GM12891 (cell line): ENCODE results near the gene GPATCH1.

ENCODE experiments used
- POLR2A ChIP-seq: IDR thresholded peaks from 2 replicates; pipeline ENCODE4 v1.6.1; 2011; ENCODE audit warnings: low read depth, low read length, control low read depth
- POLR2AphosphoS5 ChIP-seq: IDR thresholded peaks from 2 replicates; pipeline ENCODE4 v1.6.1; 2011; ENCODE audit warnings: low read depth, low read length, control low read depth

DNA sequence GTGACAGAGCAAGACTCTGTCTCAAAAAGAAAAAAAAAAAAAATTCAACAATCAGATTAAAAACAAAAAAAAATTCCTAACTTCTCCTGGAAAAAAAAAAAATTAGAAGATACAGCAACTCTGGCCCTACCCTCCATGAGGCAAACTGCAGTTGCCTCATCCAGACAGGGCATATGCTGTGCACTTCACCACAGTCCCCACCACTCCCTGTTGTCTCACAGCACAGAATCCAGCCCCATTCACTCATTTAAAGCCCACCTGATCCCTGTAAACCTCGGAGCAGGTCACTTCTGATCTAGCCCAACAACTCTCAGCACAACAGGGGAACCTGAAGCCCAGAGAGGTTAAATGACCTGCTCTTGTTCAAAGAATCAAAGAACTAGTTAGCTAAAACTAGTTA lies 41.2 kb upstream of the GPATCH1 start:
- TF ChIP-seq POLR2AphosphoS5 (no peak), POLR2A (no peak)
